Stimulated activated CD4-positive, alpha-beta T cell treated with anti-CD3 and anti-CD28 coated beads, Interleukin-1b, Interleukin-23, amount 100 ng/mL, for 4 hours (primary cell): ENCODE measurements around the gene DPYSL5.

ENCODE experiments used
- DNase-seq, 2 donors: peaks; one replicate each; pipeline ENCODE4 v3.0.0-alpha.2; 2020; ENCODE audit warnings: low read depth in 2 of 2

The DPYSL5 gene

DNA sequence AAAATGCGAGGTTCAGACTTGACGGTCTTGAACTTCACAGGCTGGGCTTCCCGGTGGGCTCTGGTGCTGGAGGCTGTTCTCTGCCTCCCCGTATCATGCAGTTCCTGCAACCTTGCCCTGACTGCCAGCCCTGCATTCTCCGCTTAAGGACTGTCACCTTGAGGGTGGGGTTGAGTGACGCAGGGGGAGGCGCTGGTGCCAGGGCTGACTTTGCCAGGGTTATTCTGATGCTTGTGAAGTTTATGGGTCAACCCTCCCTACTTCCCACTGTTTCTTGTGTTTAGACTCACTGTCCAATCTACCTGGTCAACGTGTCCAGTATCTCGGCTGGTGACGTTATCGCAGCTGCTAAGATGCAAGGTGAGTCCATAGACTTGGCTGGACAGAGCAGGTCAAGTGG, 85.0 kb downstream of the DPYSL5 start:
- no peak for DNase-seq

DNA sequence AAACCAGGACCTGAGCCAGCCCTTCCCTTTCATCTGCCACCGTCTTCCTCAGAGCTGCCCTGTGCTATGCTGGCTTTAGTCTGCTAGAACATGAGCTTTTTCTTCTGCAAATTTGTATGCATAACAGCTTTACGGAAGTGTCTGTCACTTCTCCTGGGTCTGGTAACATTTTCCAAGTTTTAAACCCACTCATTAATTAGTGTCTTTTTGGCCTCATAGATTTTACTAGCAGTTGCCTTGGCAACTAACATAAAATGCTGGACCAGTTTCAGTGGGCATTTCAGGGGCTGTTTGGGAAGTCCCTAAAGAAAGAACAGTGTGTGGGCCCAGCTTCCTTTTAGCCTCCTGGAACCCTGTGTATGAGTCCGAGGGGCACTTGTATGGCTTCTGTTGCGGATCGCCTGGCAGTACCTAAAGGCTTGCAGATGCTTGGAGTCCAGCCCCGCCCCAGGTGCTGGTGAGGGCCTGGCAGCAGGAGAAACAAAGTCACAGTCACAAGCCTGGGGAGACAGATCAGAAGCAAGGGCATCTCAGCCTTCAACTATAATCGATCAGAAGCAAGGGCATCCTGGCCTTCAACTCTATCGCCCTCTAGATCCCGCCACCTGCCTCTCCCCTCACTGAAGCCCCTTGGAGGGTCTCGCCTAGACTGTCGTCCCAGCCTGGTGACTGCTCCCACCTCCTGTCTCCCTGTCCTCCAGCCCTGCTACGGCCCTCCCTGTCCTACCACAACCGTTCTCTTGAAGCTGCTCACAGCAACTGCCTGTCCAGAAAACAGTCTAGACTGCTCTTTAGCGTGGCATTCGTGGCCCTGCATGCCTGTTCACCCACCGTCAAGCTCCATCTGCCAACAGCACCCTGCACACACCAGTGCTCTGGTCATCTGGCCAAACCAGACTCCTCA, 85.8 kb downstream of the DPYSL5 start:
- no peak for DNase-seq

DNA sequence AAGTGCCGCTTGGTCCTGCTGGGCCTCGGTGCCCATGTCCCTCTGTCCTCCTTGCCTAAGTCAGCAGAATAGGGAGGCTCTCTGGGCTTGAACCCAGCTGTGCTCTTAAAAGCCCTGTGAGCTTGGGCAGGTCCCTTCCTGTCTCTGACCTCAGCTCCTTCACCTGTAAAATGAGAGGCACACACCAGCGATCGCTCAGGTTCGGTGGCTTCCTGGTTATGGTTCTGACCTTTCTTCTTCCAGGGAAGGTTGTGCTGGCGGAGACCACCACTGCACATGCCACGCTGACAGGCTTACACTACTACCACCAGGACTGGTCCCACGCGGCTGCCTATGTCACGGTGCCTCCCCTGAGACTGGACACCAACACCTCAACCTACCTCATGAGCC, 86.4 kb downstream of the DPYSL5 start:
- no peak for DNase-seq

DNA sequence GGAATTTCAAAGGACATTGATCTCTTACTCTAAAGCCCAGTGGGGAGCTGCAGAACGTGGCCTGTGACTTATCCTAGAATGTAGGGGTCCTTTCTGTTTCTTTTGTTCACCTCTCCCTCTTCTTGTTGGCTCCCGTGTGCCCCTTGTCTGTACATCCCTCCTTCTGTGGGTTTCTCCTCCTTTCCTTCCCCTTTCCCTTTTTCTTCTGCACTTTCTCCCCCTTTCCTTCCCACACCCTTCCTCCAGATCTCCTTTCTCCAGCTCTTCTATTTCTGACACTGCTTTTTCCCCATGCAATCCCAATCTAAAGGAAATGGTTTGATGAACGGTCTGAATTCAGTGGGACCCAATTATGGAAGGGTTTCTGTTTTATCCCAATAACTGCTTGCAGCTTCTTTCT, 87.1 kb downstream of the DPYSL5 start:
- no peak for DNase-seq

DNA sequence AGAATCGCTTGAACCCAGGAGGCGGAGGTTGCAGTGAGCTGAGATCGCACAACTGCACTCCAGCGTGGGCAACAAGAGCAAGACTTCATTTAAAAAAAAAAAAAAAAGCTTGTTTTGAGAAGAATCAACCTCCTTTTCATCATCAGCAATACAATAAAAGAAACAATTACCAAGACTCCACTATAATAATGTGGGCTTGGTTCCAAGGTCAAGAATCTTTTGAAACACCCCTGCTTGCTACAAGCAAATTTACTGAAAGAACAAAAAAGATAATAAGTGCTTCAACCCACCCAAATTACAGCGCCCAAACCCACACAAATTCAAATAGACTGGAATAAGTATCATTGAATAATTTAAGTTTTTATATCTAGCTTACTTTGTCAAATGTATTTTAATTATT, 88.9 kb downstream of the DPYSL5 start:
- DNase-seq: no peak

DNA sequence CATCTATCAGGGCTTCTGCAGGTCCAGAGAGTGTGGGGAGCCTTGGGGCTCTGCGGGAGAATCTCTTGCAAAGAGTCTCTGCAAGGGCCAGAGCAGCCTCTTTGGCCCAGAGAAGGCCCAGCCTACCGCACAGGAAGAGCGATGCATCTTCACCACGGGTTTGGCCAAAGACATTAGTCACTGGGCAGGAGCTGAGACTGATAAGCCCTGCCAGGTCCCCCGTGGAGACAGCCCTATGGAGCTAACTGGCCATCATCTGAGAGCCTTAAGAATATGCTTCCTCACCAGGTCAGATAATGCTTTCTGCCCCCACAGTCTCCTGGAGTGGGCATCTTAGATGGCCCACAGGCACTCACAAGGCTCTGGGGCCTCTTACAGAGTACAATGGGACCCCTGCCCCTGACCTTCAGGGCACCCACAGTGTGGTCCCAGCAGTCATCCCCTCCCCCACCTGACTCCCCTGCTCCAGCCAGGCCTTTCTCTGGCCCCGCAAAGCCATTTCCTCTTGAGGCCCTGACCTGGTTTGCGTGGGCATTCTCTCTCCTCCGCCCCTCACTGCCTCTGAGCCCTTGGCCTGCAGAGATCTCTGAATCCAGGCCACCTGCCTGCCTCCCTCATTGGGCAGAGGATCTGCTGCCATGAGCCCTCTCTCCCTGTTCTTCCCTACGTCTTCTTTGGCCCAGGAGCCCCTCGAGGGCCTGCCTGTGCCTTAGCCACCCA, 90.6 kb downstream of the DPYSL5 start:
- no peak for DNase-seq

DNA sequence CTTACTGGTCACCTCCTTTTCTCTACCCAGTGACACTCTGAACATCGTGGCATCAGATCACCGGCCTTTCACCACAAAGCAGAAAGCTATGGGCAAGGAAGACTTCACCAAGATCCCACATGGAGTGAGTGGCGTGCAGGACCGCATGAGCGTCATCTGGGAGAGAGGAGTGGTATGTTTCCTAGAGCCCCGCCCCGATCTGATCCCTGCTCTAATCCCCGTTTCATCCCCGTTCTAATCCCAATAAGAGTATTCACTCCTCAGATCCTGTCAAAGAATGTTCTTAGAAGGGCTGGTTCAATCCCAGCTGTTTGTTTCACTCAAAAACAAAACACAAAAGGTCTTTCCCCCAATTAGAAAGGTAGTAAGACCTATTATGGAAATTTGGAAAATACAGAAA, 92.1 kb downstream of the DPYSL5 start:
- DNase-seq: no peak

DNA sequence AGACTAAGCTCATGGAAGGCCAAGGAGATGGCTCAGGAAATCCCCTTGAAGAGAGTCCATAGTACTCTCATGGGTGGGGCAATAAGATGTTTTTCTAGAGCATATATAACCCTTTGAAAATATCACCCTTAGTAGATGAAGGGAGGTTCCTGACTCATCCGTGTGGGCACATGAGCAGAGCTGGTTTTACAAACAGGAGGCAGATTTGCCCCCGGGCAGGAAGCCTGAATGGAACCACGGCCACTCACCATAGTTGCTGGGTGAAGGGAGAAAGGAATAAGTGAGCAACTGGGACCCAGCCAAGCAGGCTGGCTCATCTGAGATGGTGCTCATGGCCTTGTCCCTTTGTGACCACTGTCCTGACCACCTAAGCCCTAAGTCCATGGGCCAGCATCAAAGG, 93.6 kb downstream of the DPYSL5 start:
- no peak for DNase-seq

DNA sequence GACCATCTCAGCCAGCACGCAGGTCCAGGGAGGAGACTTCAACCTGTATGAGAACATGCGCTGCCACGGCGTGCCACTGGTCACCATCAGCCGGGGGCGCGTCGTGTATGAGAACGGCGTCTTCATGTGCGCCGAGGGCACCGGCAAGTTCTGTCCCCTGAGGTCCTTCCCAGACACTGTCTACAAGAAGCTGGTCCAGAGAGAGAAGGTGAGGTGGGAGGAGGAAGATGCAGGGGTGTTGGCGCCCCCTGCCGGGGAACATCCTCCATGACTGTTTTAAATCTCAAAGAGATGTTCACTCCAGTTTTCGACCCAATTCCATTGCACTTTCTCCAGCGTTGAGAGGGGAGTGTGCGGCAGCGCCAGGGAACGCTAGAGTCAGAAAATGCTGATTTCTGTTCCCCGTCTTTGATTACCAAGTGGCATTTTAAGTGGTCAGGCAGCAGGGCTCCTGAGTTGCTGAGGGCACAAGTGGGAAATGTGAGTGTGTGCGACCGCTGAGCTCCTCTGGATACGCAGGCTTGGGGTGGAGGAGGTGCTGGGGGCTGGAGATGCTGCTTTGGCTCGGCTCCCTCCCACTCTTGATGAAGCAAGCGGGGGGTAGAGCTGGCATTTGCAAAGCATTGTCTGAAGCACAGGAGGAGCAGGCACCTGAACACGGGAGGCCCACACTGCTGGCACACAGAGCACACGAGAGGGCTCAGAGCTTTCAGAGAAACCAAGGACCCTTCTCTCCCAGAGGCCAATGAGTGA, 94.8 kb downstream of the DPYSL5 start:
- peak; percentile 49 to 64 for DNase-seq

DNA sequence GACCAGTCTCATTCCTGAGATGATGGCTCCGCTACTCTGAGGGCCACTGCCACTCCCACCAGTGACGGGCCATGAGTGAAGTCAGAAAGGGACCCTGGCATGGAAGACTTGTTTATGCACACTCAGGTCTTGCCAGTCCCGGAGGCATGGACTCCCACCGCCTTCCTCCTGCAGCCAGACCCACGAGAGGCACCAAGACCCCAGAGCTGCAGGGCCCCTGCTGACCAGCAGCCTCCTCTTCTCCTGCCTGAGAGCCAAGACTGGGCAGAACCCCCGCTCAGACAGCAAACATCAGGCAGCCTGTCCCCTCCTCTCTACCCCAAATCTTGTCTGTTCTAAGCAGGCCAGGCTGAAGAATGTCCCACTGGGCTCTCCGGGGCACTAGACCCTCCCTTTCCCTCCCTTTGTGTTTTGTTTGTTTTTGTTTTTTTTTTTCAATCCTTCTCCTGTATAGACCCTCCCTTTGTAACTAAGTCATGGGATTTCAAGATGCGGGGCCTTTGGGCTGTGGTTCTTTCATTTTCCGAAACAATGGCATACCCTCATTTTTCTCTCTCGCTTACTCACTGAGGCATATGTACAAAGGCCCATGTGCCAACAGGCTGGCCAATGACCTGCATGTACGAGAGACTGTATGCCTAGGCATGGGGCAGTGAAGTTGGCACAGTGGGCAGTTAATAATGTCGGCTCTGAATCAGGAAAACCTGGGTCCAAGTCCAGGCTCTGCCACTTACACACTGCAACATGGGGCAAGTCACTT, 98.2 kb downstream of the DPYSL5 start:
- no peak for DNase-seq

DNA sequence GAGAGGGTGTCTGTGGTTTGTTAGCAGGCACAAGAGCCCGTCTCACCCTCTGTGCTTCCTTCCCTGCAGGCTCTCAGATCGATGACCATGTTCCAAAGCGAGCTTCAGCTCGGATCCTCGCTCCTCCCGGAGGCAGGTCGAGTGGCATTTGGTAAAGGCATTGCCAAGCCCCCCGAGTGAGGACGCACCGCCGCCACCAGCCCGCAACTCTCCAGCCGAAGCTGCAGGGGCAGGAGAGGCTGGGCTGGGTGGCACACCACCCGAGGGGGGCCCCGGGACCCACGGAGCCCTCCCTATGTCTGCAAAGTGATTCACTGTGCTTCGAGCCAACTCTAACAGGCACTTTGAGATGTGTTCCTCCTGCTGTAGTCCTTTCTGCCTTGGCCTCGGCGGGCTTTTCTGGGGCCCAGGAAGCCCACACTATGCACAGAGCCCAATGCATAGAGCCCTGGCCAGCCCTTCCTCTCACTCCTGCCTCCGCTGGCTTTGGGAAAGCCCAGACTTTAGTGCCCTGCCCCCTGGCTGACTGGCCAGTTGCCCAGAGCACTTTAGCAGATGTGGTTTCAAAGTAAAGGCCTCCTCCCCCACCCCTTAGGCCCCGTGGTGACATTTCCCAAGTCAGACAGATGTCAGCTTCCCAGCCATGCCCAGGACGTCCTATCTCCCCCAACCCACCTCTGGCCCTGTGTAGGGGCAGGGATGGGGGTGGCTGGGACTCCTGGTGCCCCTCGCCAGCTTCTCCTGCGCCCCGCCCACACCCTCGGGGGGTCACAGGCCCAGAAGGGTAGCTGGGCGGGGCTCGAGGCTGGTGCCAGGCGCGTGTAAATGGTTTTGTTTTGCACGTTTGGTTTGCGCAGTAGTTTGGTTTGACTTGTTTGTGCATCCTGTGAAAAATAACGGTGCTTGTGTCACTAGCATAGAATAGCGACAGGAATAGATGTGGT, 99.2 kb downstream of the DPYSL5 start:
- DNase-seq: no peak

DNA sequence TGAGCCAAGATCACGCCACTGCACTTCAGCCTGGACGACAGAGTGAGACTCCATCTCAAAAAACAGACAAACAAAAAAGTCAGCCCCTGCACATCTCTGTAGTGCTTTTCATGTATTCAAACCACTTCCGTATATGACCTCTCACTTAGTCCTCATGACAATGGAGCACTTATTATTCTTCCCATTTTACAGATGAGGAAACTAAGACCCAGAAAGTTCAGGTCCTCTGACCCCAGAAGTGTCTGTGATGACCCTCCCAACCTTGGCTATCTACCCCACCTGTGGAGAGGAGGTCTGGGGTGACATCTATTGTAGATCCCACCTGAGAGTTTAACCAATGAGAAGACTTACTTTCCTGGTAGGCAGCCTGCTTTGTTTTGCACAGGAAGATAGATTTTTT, 100.9 kb downstream of the DPYSL5 start:
- DNase-seq: no peak

DNA sequence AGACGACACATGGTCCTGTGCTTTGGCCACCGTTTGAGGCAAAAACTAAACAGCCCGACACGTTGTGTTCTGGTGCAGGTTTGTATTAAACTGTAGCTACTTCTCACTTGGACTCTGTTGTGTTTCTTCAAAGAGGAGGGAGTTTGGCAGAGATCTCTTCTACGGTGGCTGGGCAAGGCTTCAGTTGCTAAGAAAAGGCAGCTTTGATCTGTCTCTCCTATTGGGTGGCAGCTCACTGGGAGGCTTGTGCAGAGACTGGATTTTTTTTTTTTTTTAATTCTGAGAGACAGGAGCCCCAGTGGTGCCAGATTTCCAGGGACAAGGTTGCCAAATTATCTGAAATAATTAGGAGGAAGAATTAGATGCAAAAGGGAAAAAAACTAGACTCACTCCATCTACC, 102.3 kb downstream of the DPYSL5 start:
- no peak for DNase-seq

DNA sequence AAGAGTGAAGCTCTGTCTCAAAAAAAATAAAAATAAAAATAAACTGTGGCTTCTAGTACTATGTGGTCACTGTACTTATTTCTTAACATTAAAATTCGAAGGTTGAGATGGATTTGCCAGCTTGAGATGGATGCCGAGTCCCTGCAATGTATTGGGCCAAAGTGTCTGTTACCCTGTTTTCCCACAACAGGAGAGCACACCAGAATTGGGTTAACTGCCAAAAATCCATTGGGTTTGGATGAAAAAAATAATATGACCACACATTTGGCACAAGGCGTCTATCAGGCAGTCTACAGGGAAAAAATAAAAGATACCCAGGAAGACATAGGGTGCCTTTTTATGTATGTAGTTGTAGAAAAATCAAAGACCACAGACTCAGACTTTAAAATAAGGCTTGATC, 103.3 kb downstream of the DPYSL5 start:
- no peak for DNase-seq

DNA sequence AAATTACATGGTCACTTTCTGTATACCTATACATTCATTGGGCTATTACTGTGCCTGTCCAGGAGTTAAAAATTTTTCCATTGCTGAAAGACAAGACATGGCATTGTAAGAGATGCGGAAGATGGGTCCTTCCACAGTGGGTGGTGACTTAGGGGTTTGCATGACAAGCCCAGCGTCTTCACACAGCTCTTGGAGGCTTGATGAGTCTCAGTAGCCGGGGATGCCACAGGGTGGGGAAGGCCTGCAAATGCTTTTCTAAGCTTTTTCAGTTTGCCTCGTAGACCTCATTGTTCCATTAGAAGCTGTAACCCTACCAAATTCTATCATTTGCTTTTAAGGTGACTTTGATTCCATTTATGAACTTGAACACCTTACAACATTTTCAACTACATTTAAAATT, 104.4 kb downstream of the DPYSL5 start:
- no peak for DNase-seq

DNA sequence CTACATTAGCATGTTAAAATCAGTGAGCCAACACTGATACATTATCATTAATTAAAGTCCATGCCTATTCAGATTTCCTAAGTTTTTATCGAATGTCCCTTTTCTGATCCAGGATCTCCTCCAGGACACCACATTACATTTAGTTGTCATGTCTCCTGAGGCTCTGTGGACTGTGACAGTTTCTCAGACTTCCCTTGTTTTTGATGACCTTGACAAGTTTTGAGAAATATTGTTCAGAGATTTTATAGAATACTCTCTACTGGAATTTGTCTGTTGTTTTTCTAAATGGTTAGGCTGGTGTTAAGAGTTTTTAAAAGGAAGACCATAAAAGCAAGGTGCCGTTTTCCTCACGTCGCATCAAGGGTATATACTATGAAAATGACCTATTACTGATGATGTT, 106.2 kb downstream of the DPYSL5 start:
- DNase-seq: no peak

DNA sequence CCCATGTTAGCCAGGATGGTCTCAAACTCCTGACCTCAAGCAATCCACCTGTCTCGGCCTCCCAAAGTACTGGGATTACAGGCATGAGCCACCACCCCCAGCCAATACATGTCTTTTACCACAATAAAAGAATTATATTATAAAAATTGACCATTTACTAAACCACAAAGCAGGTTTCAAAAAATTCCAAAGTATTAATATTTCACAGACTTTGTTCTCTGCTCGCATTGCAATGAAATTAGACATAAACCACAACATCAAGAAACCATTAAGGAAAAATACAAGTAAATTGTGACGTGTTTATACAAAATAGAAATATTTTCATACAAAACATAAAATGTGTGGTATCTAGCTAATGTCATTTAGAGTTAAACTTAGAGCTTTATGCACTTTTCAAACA, 109.1 kb downstream of the DPYSL5 start:
- no peak for DNase-seq

DNA sequence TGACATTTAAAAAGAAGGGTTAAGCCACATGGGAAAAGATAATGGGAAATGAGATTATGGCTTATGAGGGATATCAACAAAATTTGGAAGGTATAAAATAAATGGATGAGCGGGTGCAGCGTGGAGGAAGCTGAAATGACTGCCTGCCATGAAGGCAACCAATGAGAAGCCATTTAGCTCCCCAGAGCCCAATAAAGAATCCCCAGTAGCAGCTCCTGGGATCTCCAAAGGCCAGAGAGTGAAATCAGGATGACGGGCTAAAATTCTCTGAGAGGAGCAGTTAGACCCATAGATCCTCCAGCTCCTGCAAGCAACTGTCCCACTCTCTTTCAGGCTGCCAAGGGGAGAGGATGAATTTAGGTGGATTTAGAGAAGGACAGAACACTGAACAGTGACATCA, 109.6 kb downstream of the DPYSL5 start:
- DNase-seq: no peak

DNA sequence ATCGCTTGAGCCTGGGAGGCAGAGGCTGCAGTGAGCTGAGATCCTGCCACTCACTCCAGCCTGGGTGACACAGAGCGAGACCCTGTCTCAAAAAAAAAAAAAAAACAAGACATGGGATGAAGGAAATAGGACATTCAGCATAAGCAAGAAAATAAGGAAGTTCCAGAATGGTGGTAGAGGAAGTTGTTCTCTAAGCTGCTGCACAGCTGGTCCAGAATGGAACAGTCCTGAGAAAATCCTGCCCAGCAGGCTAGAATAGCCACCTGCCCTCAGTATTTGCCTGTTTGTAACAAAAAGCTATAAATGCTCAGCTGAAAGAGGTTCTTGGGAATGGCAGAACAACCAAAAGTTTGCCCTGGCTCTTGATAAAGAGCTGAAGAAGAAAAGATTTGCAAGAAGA, 111.4 kb downstream of the DPYSL5 start:
- no peak for DNase-seq

DNA sequence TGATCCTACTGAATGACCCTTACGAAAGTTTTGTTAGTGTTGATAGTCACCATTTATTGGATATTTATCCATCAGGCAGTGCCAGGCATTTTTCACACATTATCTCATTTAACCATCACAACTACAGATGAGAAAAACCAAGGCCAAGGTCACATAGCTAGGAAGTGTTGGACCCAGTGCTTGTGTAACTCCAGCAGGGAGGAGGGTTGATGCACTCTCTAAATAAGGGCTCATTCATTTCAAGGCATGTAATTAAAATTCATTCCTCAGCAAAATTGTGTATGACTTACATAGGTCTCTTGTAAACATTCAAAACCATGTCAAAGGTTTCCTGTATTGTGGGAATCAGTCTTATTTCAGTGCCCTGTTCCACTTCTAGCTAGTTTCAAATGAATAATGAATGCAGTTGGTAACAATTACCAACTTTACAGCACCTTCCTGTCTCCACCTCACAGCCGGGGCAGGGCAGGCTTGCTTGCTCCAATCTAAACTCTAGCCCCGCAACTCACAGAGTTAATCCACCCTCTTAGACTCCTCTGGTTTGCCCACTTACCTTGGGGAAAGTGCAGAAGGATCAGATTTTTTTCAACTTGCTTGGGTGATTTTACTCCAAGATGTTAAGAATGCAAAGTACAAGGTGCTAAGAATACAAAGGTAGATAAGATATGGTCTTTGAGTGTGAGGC, 116.7 kb downstream of the DPYSL5 start:
- DNase-seq: no peak
